Activated naive CD8-positive, alpha-beta T cell treated with anti-CD3 and anti-CD28 coated beads, Interleukin-2, amount 50 U/mL, for 24 hours (primary cell): ENCODE measurements around the gene OR52A1.
"Not testable (repeated sequence)": the region's sequence is repeated elsewhere in the genome, so short reads cannot be mapped to it uniquely, and the experiment has no call there.

Source experiments
- ATAC-seq: fragments of 150-1000 bp; cut with Tn5 transposase; one replicate; pipeline ENCODE4 v1.10.0; 2021
- DNase-seq: peaks from one replicate; pipeline ENCODE4 v3.0.0; 2021
- H3K27ac Mint-ChIP-seq: one replicate; pipeline ENCODE4 v1.8.0; 2021; ENCODE audit warnings: mild to moderate bottlenecking, mixed read lengths
- H3K27me3 Mint-ChIP-seq: one replicate; pipeline ENCODE4 v1.8.0; 2021; ENCODE audit warnings: mixed read lengths
- H3K36me3 Mint-ChIP-seq: one replicate; pipeline ENCODE4 v1.8.0; 2021; ENCODE audit warnings: low read depth, mixed read lengths
- H3K4me1 Mint-ChIP-seq: one replicate; pipeline ENCODE4 v1.8.0; 2021; ENCODE audit warnings: mixed read lengths
- H3K4me3 Mint-ChIP-seq: one replicate; pipeline ENCODE4 v1.8.0; 2021; ENCODE audit warnings: mild to moderate bottlenecking, moderate library complexity, mixed read lengths
- H3K9me3 Mint-ChIP-seq: one replicate; pipeline ENCODE4 v1.8.0; 2021; ENCODE audit warnings: mixed read lengths

OR52A1 gene

DNA sequence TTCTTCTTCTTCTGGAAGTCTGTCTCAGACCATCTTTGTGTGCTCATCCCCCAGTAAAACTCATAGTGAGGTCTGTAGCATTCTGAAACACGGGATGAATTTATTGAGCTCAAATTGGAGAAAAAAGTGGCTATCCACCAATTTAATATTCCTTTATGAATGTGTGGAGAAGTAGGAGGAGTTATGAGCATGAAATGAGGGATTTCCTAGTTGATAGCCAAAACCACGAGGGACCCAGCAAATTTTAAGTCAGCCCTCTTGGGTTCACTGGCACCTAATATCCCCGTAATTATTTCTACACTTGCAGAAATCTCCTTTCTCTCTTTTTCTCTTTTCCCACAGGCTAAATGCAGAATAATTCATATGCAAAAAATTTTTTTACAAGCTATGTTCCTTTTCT lies at the start of gene OR52A1:
Gene OR52A1 (minus strand): TSS at position 101 of the 400 bp plus-strand sequence. CDS start 2,388 bp downstream, outside the sequence.
- Mint-ChIP-seq H3K27ac (no peak within 1 kb of the TSS), H3K27me3 (peaks cover 2% of the 10 kb centered on the region), H3K4me1 (no peaks in the 10 kb centered on the region), H3K36me3 (no peaks in the 10 kb centered on the region), H3K4me3 (no peak within 1 kb of the TSS), H3K9me3 (no peaks in the 10 kb centered on the region)
- DNase-seq (no peak), ATAC-seq (no peak)

DNA sequence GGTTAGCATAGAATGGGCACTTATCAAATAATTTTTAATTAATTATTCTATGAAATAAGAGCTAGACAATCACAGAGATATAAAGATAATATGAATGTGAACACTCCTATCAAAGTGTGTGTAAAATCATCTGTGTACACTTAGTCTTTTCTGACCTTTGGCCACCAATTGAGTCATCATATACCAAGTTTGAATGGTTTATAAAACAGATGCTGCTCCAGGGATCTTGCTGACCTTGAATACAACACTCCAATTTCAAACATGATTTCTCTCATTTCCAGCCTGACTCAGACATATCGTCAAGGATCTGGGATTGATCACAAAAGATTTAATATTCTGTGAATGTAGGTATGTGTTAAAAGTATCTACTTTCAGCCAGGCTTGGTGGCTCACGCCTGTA lies 48.8 kb upstream of the OR52A1 start:
- Mint-ChIP-seq H3K4me3 (no peak overlapping the region), H3K9me3 (no peaks in the 10 kb centered on the region), H3K36me3 (no peaks in the 10 kb centered on the region), H3K27me3 (peaks cover 2% of the 10 kb centered on the region), H3K4me1 (no peaks in the 10 kb centered on the region), H3K27ac (no peak overlapping the region)
- ATAC-seq (no peak), DNase-seq (no peak)

DNA sequence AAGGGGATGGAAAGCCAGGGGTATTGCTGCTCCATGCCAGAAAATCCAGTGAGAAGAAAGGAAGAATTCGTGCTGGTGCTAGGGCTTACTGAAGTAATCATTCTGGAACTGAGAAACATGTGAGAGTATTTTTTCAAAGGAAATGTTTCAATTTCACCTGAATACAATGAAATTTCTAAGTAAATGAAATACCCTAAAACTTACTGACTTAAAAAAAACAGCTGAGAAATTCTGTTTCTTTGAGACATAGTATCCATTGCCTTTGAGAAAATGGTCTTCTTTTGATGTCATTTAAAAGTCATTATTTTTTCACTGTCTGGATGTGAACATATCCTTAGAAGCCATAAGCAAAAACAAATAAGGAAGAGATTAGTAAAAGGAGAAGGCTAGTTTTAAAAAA lies 46.0 kb upstream of the OR52A1 start, which contains the start of gene OR51V1:
Gene OR51V1 (minus strand): TSS at position 101 of the 400 bp plus-strand sequence. CDS start 0 bp downstream, at position 101.
- Mint-ChIP-seq H3K27ac (no peak within 1 kb of the TSS), H3K36me3 (no peaks in the 10 kb centered on the region), H3K4me3 (no peak within 1 kb of the TSS), H3K4me1 (no peaks in the 10 kb centered on the region), H3K9me3 (no peaks in the 10 kb centered on the region), H3K27me3 (peaks cover 2% of the 10 kb centered on the region)
- no peak for ATAC-seq
- DNase-seq, result no peak

DNA sequence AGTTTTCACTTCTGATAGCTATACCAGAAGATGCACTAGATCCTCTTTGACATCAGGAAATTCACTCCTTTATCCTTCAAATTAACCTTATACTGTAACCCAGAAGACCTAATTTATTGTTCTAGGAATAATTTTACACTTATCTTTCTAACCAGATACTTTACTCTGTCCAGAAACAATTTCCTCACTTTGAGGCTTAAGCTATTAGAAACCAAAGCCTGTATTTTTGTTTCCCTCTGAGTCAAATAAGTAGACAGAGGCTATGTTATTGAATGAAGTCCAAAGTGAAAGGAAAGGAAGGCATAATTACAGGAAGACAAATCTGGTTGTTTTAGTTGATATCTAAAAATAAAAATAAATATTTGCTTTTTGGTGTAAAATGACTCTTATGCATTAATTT lies 43.7 kb upstream of the OR52A1 start:
- Mint-ChIP-seq H3K4me3 (no peak overlapping the region), H3K9me3 (no peaks in the 10 kb centered on the region), H3K27ac (no peak overlapping the region), H3K36me3 (no peaks in the 10 kb centered on the region), H3K27me3 (peaks cover 2% of the 10 kb centered on the region), H3K4me1 (no peaks in the 10 kb centered on the region)
- DNase-seq, result no peak
- ATAC-seq, result no peak

DNA sequence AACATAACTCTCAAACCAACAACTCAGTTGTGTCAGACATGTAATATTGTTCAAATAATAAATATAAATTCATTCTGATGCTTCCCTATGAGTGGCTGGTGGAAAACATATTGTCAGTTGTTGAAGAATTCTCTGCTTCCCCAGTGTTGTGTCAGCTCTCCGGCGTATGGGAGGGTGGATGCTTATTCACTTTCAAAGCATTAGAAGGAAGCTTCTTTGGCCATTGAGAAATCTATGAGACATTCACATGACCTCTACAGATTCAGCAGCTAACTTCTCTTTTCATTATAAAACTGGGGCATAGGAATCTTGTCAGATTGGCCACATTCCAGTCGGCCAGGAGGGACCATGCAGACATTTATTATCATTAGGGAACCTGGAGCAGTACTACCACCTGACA lies 43.0 kb upstream of the OR52A1 start:
- Mint-ChIP-seq H3K27ac (no peak overlapping the region), H3K9me3 (no peaks in the 10 kb centered on the region), H3K4me3 (no peak overlapping the region), H3K4me1 (no peaks in the 10 kb centered on the region), H3K27me3 (peaks cover 4% of the 10 kb centered on the region), H3K36me3 (no peaks in the 10 kb centered on the region)
- DNase-seq, result no peak
- no peak for ATAC-seq

DNA sequence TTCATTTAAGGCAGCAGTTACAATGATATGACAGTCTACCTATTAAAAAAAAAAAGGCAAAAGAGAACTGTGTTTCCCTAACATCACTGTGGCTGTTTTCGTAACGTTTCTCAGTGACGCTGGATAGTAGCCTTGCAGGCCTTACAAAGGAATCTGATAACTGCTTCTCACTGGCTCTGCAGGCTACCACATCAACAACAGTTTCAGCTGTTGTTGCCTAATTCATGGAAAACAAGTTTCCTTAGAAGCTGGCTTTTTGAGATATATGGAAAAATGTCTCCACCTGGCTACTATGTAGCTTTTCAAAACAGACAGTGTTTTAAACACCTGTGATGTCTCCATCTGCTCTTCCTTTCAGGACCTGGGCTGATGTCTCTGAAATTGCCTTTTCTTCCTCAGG lies 42.2 kb upstream of the OR52A1 start:
- ATAC-seq, result no peak
- Mint-ChIP-seq H3K4me1 (no peaks in the 10 kb centered on the region), H3K36me3 (no peaks in the 10 kb centered on the region), H3K4me3 (no peak overlapping the region), H3K9me3 (no peaks in the 10 kb centered on the region), H3K27me3 (peaks cover 4% of the 10 kb centered on the region), H3K27ac (no peak overlapping the region)
- DNase-seq, result no peak

DNA sequence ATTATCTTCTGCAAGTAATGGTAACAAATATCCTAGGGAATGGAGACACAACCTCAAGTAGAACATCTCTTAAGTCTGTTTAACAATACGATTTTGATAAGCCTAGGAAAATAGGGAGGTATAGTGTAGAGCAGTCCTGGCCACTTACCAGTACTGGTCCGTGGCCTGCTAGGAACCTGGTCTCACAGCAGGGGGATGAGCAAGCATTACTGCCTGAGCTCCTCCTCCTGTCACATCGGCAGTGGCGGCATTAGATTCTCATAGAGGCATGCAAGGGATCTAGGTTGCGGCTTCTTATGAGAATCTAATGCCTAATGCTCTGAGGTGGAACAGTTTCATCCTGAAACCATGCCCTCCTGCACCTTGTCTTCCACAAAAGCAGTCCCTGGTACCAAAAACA lies 41.5 kb upstream of the OR52A1 start:
- DNase-seq (no peak), ATAC-seq (no peak)
- Mint-ChIP-seq H3K4me3 (no peak overlapping the region), H3K27ac (no peak overlapping the region), H3K9me3 (no peaks in the 10 kb centered on the region), H3K36me3 (no peaks in the 10 kb centered on the region), H3K4me1 (no peaks in the 10 kb centered on the region), H3K27me3 (peaks cover 2% of the 10 kb centered on the region)

DNA sequence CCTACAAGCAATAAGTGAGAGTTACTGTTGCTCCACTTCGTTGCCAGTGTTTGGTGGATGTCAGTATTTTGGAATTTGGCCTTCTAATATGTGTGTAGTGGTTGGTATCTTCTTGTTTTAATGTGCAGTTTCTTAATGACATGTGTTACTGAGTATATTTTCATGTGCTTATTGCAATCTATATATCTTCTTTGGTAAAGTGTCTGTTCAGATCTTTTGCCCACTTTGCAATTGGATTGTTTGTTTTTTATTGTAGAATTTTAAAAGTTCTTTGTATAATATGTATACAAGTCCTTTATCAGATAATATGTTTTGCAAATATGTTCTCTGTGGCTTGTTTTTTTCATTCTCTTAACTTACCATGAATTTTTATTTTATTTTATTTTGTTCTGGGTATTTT lies 38.2 kb upstream of the OR52A1 start:
- Mint-ChIP-seq H3K4me3 (no peak overlapping the region), H3K4me1 (no peaks in the 10 kb centered on the region), H3K36me3 (no peaks in the 10 kb centered on the region), H3K27ac (no peak overlapping the region), H3K27me3 (peaks cover 2% of the 10 kb centered on the region), H3K9me3 (peaks cover 14% of the 10 kb centered on the region)
- ATAC-seq, result no peak
- no peak for DNase-seq

DNA sequence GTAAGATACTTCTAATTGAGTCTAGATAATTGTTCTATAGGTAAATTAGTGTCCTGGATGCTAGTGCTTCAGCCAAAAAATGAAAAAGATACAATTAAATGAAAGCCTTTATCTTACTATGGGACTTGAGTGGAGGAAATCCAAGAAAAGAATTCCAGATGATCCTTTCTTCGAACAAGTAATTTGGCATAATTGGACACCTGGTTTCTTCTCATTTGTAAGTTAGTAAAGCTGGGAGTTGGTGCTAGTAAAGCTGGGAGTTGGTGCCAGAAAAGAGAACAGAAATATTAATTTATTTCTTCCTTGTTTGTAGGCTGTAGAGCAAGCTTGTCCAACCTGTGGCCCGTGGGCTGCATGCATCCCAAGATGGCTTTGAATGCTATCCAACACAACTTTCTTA lies 33.6 kb upstream of the OR52A1 start:
- H3K4me1 Mint-ChIP-seq, result no peaks in the 10 kb centered on the region
- peaks cover 2% of the 10 kb centered on the region for H3K27me3 Mint-ChIP-seq
- no peaks in the 10 kb centered on the region for H3K36me3 Mint-ChIP-seq
- no peak overlapping the region for H3K4me3 Mint-ChIP-seq
- DNase-seq, result no peak
- no peak overlapping the region for H3K27ac Mint-ChIP-seq
- H3K9me3 Mint-ChIP-seq, result peaks cover 14% of the 10 kb centered on the region
- no peak for ATAC-seq

DNA sequence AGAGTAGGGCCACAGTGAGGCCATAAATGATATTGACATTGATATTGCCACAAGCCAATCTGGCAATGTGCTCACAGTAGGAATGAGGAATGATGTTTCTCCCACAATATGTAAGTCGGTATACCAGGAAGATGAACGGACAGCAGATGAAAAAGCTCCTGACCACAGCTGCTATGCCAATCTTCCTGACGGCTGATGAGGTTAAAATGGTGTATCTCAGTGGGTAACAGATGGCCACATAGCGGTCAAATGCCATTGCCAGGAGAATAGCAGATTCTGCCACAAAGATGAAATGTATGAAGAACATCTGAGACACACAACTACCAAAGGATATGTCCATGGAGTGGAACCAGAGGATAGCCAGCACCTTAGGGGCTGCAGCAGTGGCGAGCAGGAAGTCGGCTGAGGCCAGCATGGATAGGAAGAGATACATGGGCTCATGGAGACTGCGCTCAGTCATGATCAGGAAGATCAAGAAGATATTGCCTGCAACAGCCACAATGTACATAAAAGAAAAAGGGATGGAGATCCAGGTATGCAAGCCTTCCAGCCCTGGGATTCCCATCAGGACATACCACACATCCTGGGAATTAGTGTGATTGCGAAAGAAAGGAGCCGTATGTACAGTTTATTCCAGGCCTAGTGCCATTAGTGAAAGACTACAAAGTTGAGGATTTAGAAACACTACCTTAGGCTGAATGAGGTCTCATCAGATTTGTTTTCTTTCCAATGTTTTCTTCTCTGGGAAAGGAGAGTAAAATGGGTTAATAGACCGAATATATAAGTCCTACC lies 23.7 kb upstream of the OR52A1 start:
- no peak for DNase-seq
- H3K27ac Mint-ChIP-seq, result no peak overlapping the region
- no peaks in the 10 kb centered on the region for H3K27me3 Mint-ChIP-seq
- no peak for ATAC-seq
- H3K36me3 Mint-ChIP-seq, result no peaks in the 10 kb centered on the region
- no peaks in the 10 kb centered on the region for H3K4me1 Mint-ChIP-seq
- H3K9me3 Mint-ChIP-seq, result peaks cover 4% of the 10 kb centered on the region
- no peak overlapping the region for H3K4me3 Mint-ChIP-seq

DNA sequence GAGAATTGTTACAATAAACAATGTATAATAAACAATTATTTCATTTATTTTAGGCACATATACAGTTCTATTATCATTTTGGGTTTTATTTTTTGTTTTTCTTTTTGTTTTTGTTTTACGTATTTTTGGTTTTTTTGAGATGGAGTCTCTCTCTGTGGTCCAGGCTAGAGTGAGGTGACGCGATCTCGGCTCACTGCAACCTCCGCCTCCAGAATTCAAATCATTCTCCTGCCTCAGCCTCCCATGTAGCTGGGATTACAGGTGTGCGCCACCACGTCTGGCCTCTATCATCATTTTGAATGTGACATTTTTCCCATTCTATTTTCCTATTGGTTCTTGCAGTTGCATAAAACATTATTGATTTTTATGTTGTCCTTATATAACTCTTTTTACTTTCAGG lies 20.4 kb upstream of the OR52A1 start:
- ATAC-seq, result no peak
- Mint-ChIP-seq H3K36me3 (no peaks in the 10 kb centered on the region), H3K4me1 (no peaks in the 10 kb centered on the region), H3K27me3 (no peaks in the 10 kb centered on the region), H3K9me3 (peaks cover 4% of the 10 kb centered on the region), H3K4me3 (no peak overlapping the region), H3K27ac (no peak overlapping the region)
- no peak for DNase-seq

DNA sequence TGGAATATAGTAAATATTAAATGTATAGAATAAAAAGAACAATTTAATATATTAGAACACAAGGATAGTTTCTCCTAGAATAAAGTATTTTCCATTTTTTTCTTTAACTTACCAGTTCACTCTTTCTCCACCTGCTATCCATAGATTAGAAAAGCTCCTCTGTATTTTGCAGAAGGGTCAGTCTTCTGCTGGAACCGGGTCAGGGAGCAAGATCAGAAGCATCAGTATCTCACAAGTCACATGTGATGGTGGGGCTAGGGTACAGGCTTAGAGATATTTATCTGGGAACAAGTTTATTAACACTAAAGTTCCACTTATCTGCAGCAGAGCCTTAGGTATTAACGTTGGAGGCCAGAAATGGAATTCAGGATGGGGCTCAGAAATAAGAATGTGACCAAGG lies 17.3 kb upstream of the OR52A1 start:
- H3K9me3 Mint-ChIP-seq, result no peaks in the 10 kb centered on the region
- H3K27me3 Mint-ChIP-seq, result no peaks in the 10 kb centered on the region
- no peak overlapping the region for H3K27ac Mint-ChIP-seq
- H3K36me3 Mint-ChIP-seq, result no peaks in the 10 kb centered on the region
- H3K4me1 Mint-ChIP-seq, result no peaks in the 10 kb centered on the region
- ATAC-seq, result no peak
- DNase-seq, result no peak
- no peak overlapping the region for H3K4me3 Mint-ChIP-seq

DNA sequence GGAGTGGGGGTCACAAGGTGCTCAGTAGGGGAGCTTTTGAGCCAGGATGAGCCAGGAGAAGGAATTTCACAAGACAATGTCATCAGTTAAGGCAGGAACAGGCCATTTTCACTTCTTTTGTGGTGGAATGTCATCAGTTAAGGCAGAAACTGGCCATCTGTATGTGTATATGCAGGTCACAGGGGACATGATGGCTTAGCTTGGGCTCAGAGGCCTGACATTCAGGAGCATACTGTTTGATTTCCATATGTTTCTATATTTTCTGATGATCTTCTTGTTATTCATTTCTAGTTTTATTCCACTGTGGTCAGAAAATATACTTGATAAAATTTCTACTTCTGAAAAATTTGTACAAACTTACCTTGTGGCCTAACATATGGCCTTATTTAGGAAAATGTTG lies 11.3 kb upstream of the OR52A1 start:
- not testable (repeated sequence) for ATAC-seq, H3K9me3 Mint-ChIP-seq, DNase-seq, H3K4me3 Mint-ChIP-seq, H3K4me1 Mint-ChIP-seq, H3K27me3 Mint-ChIP-seq, H3K27ac Mint-ChIP-seq, H3K36me3 Mint-ChIP-seq

DNA sequence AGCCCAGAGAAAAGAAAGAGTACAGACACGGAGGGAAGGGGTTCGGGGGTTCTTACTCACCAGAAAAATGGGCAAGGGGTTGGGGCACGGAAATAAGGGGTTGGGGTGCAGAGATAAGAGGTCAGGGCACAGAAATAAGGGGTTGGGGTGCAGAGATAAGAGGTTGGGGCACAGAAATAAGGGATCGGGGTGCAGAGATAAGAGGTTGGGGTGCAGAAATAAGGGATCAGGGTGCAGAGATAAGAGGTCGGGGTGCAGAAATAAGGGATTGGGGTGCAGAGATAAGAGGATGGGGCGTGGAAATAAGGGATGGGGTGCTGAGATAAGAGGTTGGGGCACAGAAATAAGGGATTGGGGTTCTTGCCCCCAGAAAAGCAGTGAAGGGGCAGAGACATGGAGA lies 10.2 kb upstream of the OR52A1 start:
- not testable (repeated sequence) for H3K27ac Mint-ChIP-seq, ATAC-seq, H3K4me3 Mint-ChIP-seq, DNase-seq, H3K36me3 Mint-ChIP-seq, H3K27me3 Mint-ChIP-seq, H3K9me3 Mint-ChIP-seq, H3K4me1 Mint-ChIP-seq

DNA sequence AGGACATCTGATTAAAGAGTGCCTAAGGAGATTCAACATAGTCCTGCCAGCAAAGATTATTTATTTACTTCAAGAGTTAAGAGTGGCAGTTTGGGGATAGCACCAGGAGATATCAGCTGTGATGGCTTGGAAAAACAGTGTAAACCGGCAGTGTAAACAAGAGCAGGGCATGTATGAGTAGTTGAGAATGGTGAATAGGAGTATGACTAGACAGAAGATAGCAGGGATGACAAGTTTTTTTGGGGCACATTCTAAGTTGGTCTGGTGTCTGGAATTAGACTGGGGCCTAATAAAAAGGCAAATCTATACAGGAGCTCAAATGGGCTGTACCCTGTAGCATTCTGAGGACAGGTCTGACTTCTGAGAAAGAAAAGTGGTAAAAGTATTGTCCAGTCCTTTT lies 6.5 kb upstream of the OR52A1 start:
- ATAC-seq, H3K36me3 Mint-ChIP-seq, H3K4me3 Mint-ChIP-seq, H3K9me3 Mint-ChIP-seq, H3K27me3 Mint-ChIP-seq, DNase-seq, H3K4me1 Mint-ChIP-seq, H3K27ac Mint-ChIP-seq: not testable (repeated sequence)

DNA sequence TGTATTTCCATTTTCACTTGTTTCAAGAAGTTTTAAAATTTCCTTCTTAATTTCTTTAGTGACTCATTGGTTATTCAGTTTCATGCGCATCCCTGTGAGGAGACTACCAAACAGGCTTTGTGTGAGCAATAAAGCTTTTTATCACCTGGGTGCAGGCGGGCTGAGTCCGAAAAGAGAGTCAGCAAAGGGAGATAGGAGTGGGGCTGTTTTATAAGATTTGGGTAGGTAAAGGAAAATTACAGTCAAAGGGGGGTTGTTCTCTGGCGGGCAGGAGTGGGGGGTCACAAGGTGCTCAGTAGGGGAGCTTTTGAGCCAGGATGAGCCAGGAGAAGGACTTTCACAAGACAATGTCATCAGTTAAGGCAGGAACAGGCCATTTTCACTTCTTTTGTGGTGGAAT lies 5.7 kb upstream of the OR52A1 start:
- DNase-seq, H3K27ac Mint-ChIP-seq, H3K4me1 Mint-ChIP-seq, H3K9me3 Mint-ChIP-seq, ATAC-seq, H3K4me3 Mint-ChIP-seq, H3K36me3 Mint-ChIP-seq, H3K27me3 Mint-ChIP-seq: not testable (repeated sequence)
